Lung (tissue), 12 donors: Measurements from ENCODE around the gene STC2. TPM values are rescaled to one million over a fixed set of nuclear protein-coding genes. Genes with fewer than 3 reads are reported as not detected.

Experiments used
- ATAC-seq: fragments of 200-7000 bp; cut with Tn5 transposase; one replicate; pipeline ENCODE4 v1.9.1; 2020; ENCODE audit warnings: moderate number of reproducible peaks; ENCODE audit not compliant: insufficient read depth, low FRiP score
- DNase-seq, 3 donors: peaks; one replicate each; pipeline ENCODE4 v3.0.0-alpha.2; 2013 to 2017
- H3K27ac ChIP-seq, 2 donors: one replicate each; pipeline ENCODE4 v1.5.1; 2013; ENCODE audit warnings: mild to moderate bottlenecking in 2 of 2, moderate library complexity in 2 of 2, control low read depth in 1 of 2, inconsistent platforms in 1 of 2, low read depth in 1 of 2, low read length in 1 of 2
- H3K27me3 ChIP-seq, 3 donors: one replicate each; pipeline ENCODE4 v1.5.1; 2013; ENCODE audit warnings: low read length in 2 of 3; ENCODE audit not compliant: control insufficient read depth in 3 of 3, insufficient read depth in 3 of 3
- H3K36me3 ChIP-seq, 4 donors: one replicate each; pipeline ENCODE4 v1.5.1; 2013; ENCODE audit warnings: low read length in 4 of 4, mild to moderate bottlenecking in 1 of 4, moderate library complexity in 1 of 4; ENCODE audit not compliant: control insufficient read depth in 4 of 4, insufficient read depth in 4 of 4
- H3K4me1 ChIP-seq, 5 donors: one replicate each; pipeline ENCODE4 v1.5.1; 2013; ENCODE audit warnings: low read length in 5 of 5, mild to moderate bottlenecking in 2 of 5, moderate library complexity in 1 of 5; ENCODE audit not compliant: control insufficient read depth in 5 of 5, insufficient read depth in 5 of 5
- H3K4me3 ChIP-seq: one replicate; pipeline ENCODE4 v1.5.1; 2013; ENCODE audit warnings: mild to moderate bottlenecking, control low read depth, moderate library complexity
- H3K9ac ChIP-seq, 2 donors: one replicate each; pipeline ENCODE4 v1.5.1; 2013; ENCODE audit warnings: low read length in 2 of 2, control low read depth in 1 of 2; ENCODE audit not compliant: insufficient read depth in 1 of 2
- H3K9me3 ChIP-seq, 4 donors: one replicate each; pipeline ENCODE4 v1.5.1; 2013; ENCODE audit warnings: low read length in 3 of 4, mild to moderate bottlenecking in 1 of 4, moderate library complexity in 1 of 4; ENCODE audit not compliant: control insufficient read depth in 4 of 4, insufficient read depth in 3 of 4
- WGBS, 2 donors: extraction: QIAGEN DNeasy Blood & Tissue Kit; methylation state at CpG; one replicate each; pipeline ENCODE4 v1.1.7; 2013; 5-methylcytosine and 5-hydroxymethylcytosine counted together
- polyA plus RNA-seq, 2 donors: library from polyadenylated mRNA; stranded (reverse); fragments of 200-250 nt; gene quantifications; one replicate each; pipeline ENCODE4 v1.2.1, GENCODE V29; 2013
- total RNA-seq, 2 donors: library from RNA; depleted of rRNA in 1 of 2; stranded (reverse); fragments of >200 nt in 1 of 2; gene quantifications; one replicate each; pipeline ENCODE4 v1.2.1, GENCODE V29; 2014 to 2021
- TF ChIP-seq, protein P1 (sequence below): IDR thresholded peaks from 2 replicates; pipeline ENCODE4 v1.5.1; 2012; ENCODE audit warnings: mild to moderate bottlenecking; ENCODE audit errors: control extremely low read depth, extremely low read depth
- donor health status: control.
- donor health status: control.
- donor health status: Bipolar disorder and iron deficiency.
- donor health status: healthy.
- donor health status: DM: yes; HTN: yes; CAD: no.

Gene STC2
- total and polyA plus RNA-seq, 4 donors, result 3.1 to 18.1 (median 8.4) TPM

DNA sequence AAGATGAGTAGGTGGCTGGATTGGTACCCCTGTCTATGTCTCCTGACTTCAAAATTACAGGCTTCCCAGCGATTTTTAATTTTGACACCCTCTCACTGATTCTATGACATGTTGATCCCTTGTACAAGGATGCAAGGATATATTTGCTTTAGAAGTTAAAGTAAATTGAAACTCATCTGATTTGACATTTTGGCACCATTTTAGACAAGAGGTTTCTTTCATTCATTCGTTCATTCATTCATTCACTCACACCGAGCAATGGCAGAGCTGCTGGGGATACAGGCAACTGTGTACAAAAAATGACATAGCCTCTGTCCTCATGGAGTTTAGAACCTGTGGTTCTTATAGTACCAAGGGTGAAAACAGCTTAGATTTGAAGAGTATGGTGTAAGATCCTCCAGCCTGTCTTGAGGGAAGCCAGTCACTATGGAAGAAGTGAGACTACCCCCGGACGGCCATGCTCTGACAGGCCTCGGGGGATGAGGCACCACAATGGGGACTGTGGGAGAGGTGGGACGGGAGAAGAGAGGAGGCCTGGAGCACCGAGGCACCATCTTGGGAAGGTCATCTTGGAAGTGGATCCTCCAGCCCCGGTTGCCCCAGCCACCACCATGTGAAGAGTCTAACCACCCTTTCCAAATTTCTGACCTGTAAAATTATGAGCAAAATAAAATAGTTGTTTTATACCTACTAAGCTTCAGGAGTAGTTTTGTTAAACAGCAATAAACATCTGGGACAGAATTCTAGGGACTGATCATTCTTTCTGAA is 16.2 kb downstream of the STC2 start:
- TF ChIP-seq, protein P1, sequence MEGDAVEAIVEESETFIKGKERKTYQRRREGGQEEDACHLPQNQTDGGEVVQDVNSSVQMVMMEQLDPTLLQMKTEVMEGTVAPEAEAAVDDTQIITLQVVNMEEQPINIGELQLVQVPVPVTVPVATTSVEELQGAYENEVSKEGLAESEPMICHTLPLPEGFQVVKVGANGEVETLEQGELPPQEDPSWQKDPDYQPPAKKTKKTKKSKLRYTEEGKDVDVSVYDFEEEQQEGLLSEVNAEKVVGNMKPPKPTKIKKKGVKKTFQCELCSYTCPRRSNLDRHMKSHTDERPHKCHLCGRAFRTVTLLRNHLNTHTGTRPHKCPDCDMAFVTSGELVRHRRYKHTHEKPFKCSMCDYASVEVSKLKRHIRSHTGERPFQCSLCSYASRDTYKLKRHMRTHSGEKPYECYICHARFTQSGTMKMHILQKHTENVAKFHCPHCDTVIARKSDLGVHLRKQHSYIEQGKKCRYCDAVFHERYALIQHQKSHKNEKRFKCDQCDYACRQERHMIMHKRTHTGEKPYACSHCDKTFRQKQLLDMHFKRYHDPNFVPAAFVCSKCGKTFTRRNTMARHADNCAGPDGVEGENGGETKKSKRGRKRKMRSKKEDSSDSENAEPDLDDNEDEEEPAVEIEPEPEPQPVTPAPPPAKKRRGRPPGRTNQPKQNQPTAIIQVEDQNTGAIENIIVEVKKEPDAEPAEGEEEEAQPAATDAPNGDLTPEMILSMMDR, result no peak
- WGBS, 2 donors, result 90 to 96% methylated on average over 9 of the region's 9 CpGs

DNA sequence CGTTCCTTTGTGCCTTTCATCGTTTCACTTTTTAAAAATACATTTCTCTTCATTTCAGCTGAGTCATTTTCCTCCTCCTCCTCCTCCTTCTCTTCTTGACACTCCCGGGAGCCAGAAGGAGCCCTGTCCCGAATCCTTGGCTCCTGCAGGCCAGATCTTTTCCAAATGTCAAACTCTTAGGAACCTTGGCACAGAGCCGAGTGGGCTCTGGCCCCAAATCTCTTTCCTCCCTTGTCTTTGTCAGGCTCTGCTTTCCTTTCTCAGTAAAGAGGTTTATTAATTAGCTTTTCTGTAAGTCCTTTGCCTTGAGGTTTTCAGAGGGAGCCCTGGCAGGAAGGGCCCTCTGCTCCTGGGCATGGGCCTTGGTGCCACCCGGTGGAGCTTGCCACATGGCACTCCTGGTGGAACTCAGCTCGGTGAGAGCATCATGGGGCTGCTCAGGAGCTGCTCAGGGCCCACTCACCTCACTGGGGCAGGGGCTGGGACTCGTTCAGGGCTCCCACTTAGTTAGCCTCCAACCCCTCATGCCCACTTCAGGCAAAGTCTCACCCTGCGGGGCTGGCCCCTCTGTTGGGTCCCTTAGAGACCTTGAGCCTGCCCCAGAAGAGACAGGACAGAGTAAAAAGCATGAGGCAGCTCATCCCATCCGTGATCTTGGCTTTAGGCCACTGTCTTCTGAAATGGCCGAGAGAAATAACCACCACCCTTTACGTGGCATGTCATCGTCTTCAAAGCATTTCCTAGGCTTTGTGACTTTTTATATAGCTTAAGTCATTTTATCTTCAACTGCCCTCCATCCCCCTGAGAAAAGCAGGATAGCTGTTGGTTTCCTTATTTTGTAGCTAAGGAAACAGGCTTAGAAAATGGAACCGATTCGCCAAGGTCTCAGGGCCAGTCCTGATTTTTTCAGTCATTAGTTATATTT is 17.1 kb downstream of the STC2 start:
- ATAC-seq, result no peak

More for the DNA sequence above, 16.2 kb downstream of the STC2 start:
- ATAC-seq, result no peak
- no peak overlapping the region for H3K4me3 ChIP-seq
- peaks cover 0 to 3% (median 0%) of the 10 kb centered on the region in 4 donors for H3K9me3 ChIP-seq
- no peaks in the 10 kb centered on the region for H3K36me3 ChIP-seq
- H3K9ac ChIP-seq, result no peak overlapping the region
- H3K4me1 ChIP-seq, result peaks cover 0 to 67% (median 30%) of the 10 kb centered on the region in 5 donors
- H3K27me3 ChIP-seq, result no peaks in the 10 kb centered on the region
- no peak for DNase-seq
- H3K27ac ChIP-seq, result no peak overlapping the region

DNA sequence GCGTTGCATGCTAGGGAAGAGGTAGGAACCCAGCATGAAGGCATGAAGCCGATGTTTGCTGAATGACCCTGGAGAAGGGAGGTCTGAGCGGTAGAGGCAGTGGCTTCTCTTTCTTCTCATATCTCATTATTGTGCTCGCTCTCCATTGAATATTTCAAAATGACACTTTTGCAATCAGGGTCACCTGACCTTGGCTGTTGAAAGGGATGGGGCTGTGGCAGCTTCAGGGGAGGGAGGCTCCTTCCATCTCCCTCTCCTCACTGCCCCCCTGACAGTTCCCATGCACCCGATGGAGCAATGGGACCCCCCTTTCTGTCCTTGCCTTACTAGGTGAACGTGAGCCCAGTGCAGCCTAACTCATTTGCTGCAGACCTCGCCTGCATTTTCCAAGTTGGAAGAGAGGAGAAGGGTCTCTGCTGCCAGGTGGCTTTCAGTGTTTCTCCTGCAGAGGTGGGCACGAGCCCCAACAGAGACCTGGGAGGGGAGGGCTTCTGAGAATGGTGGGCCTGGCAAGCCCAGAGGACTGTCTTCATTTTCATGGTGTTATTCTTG is 17.9 kb downstream of the STC2 start:
- DNase-seq, result peak in 1 of 3 donors; percentile 68
- Histone ChIP-seq H3K27ac (no peak overlapping the region), H3K9me3 (peaks cover 0 to 3% (median 0%) of the 10 kb centered on the region in 4 donors), H3K4me3 (no peak overlapping the region), H3K27me3 (no peaks in the 10 kb centered on the region), H3K4me1 (peaks cover 0 to 50% (median 22%) of the 10 kb centered on the region in 5 donors), H3K9ac (peak overlapping the region in 1 of 2 donors; percentile 16), H3K36me3 (no peaks in the 10 kb centered on the region)
- ATAC-seq, result no peak
- TF ChIP-seq, protein P1, result no peak
- WGBS, 2 donors, result 73 to 81% methylated on average over 8 of the region's 8 CpGs

More for the DNA sequence above, 17.1 kb downstream of the STC2 start:
- H3K4me1 ChIP-seq, result peaks cover 0 to 58% (median 30%) of the 10 kb centered on the region in 5 donors
- WGBS, 2 donors, result 67 to 79% methylated on average over 15 of the region's 15 CpGs
- H3K36me3 ChIP-seq, result no peaks in the 10 kb centered on the region
- H3K27ac ChIP-seq, result no peak overlapping the region
- peak; percentile 86 to 96 (median 95) for DNase-seq
- TF ChIP-seq, protein P1, result no peak
- H3K27me3 ChIP-seq, result no peaks in the 10 kb centered on the region
- H3K4me3 ChIP-seq, result no peak overlapping the region
- peaks cover 0 to 3% (median 0%) of the 10 kb centered on the region in 4 donors for H3K9me3 ChIP-seq
- peak overlapping the region in 1 of 2 donors; percentile 16 for H3K9ac ChIP-seq
